H1 (cell line): ENCODE data around the gene DAZAP1. TPM values are rescaled to one million over a fixed set of nuclear protein-coding genes. Genes with fewer than 3 reads are reported as not detected.

Experiments
- CTCF ChIA-PET: fragments of 300-600 bp; sonication (Branson Sonifier 250); formaldehyde crosslinking; loops from one replicate; lab custom pipeline; 2021; ENCODE audit not compliant: partially characterized antibody; lab: Charles Lee
- POLR2A ChIA-PET: fragments of 300-600 bp; sonication (Branson Sonifier 250); formaldehyde crosslinking; loops from one replicate; lab custom pipeline; 2021; ENCODE audit warnings: inconsistent platforms; ENCODE audit not compliant: partially characterized antibody; lab: Charles Lee
- DNase-seq, 2 experiments: peaks; one replicate each; pipeline versions ENCODE4 v3.0.0 to v3.0.0-alpha.2; 2010 to 2022; ENCODE audit warnings: low spot score in 2 of 2, low read depth in 1 of 2, mixed read lengths in 1 of 2
- FAIRE-seq: peaks from 2 replicates; lab custom pipeline; 2011; peaks lifted over from hg19 to GRCh38; lab: Jason Lieb, UNC
- H2AFZ ChIP-seq: 2 replicates; pipeline ENCODE4 v1.8.1; 2012; ENCODE audit warnings: low read length, inconsistent platforms
- H2AK5ac ChIP-seq: 2 replicates; pipeline ENCODE4 v1.6.1; 2013; ENCODE audit warnings: low read depth, low read length
- H2BK120ac ChIP-seq: replicated peaks from 2 replicates; pipeline ENCODE3; 2013; ENCODE audit warnings: low read depth, low read length, inconsistent platforms
- H2BK12ac ChIP-seq: 2 replicates; pipeline ENCODE4 v1.6.1; 2013; ENCODE audit warnings: low read depth, low read length
- H2BK15ac ChIP-seq: 2 replicates; pipeline ENCODE4 v1.6.1; 2013; ENCODE audit warnings: low read length
- H2BK20ac ChIP-seq: 2 replicates; pipeline ENCODE4 v1.6.1; 2013; ENCODE audit warnings: low read length
- H2BK5ac ChIP-seq: 2 replicates; pipeline ENCODE4 v1.6.1; 2013; ENCODE audit warnings: low read depth, low read length
- H3K14ac ChIP-seq: 2 replicates; pipeline ENCODE4 v1.6.1; 2013; ENCODE audit warnings: inconsistent platforms; ENCODE audit not compliant: insufficient read length
- H3K18ac ChIP-seq: 2 replicates; pipeline ENCODE4 v1.6.1; 2013; ENCODE audit warnings: low read length; ENCODE audit errors: extremely low read depth
- H3K23ac ChIP-seq: 2 replicates; pipeline ENCODE4 v1.6.1; 2013; ENCODE audit warnings: inconsistent platforms; ENCODE audit not compliant: insufficient read length
- H3K23me2 ChIP-seq: 2 replicates; pipeline ENCODE4 v1.6.1; 2013; ENCODE audit warnings: low read depth, low read length
- H3K27ac ChIP-seq: 2 replicates; pipeline ENCODE4 v1.6.1; 2011; ENCODE audit warnings: low read depth, low read length, inconsistent platforms
- H3K27me3 ChIP-seq, 4 experiments: replicated peaks in 1 of 4; 1 replicate in 1 of 4; 2 replicates in 3 of 4; pipeline versions ENCODE4 v1.6.1 to v1.8.1; 2011 to 2013; ENCODE audit warnings: low read length in 3 of 4, mild to moderate bottlenecking in 3 of 4, inconsistent platforms in 2 of 4, mixed read lengths in 2 of 4, moderate library complexity in 1 of 4; ENCODE audit not compliant: control insufficient read depth in 3 of 4, insufficient read depth in 3 of 4; ENCODE audit errors: extremely low read depth in 1 of 4
- H3K36me3 ChIP-seq, 4 experiments: 2 replicates each; pipeline versions ENCODE4 v1.6.1 to v1.8.1; 2011 to 2013; ENCODE audit warnings: mild to moderate bottlenecking in 4 of 4, low read length in 3 of 4, moderate library complexity in 2 of 4, control low read depth in 1 of 4, inconsistent platforms in 1 of 4; ENCODE audit not compliant: insufficient read depth in 4 of 4, control insufficient read depth in 2 of 4
- H3K4ac ChIP-seq: replicated peaks from 2 replicates; pipeline ENCODE3; 2013; ENCODE audit warnings: low read length, low read depth, mixed read lengths, inconsistent platforms; ENCODE audit not compliant: insufficient read length
- H3K4me1 ChIP-seq, 4 experiments: replicated peaks in 1 of 4; 1 replicate in 1 of 4; 2 replicates in 3 of 4; pipeline versions ENCODE4 v1.6.1 to v1.8.1; 2011 to 2013; ENCODE audit warnings: low read length in 3 of 4, inconsistent platforms in 2 of 4, mixed read lengths in 1 of 4; ENCODE audit not compliant: insufficient read depth in 4 of 4, control insufficient read depth in 3 of 4
- H3K4me2 ChIP-seq, 2 experiments: 2 replicates each; pipeline versions ENCODE4 v1.6.1 to v1.8.1; 2011 to 2013; ENCODE audit warnings: low read depth in 2 of 2, low read length in 2 of 2, control low read depth in 1 of 2, inconsistent platforms in 1 of 2, mild to moderate bottlenecking in 1 of 2; ENCODE audit not compliant: insufficient read depth in 1 of 2
- H3K4me3 ChIP-seq, 4 experiments: fragments of 200-600, 300-600 bp in 1 of 4; sonication (generic), shearing (Covaris generic), sonication (Bioruptor Twin) in 1 of 4; 2 replicates each; pipeline versions ENCODE4 v1.5.1 to v1.8.1; 2011 to 2016; ENCODE audit warnings: low read length in 4 of 4, low read depth in 3 of 4, control low read depth in 2 of 4, inconsistent platforms in 2 of 4, mild to moderate bottlenecking in 2 of 4, mixed read lengths in 1 of 4, moderate library complexity in 1 of 4; ENCODE audit not compliant: insufficient read depth in 2 of 4; ENCODE audit errors: extremely low read depth in 1 of 4
- H3K56ac ChIP-seq: replicated peaks from 2 replicates; pipeline ENCODE3; 2013; ENCODE audit warnings: low read depth, mild to moderate bottlenecking, mixed read lengths, low read length, inconsistent platforms; ENCODE audit not compliant: insufficient read length
- H3K79me1 ChIP-seq: 2 replicates; pipeline ENCODE4 v1.6.1; 2013; ENCODE audit warnings: low read depth, low read length, control low read depth
- H3K79me2 ChIP-seq, 2 experiments: 2 replicates each; pipeline versions ENCODE4 v1.6.1 to v1.8.1; 2012 to 2013; ENCODE audit warnings: low read length in 2 of 2, mild to moderate bottlenecking in 2 of 2, inconsistent platforms in 1 of 2; ENCODE audit not compliant: insufficient read depth in 2 of 2, control insufficient read depth in 1 of 2
- H3K9ac ChIP-seq, 4 experiments: replicated peaks in 1 of 4; 1 replicate in 1 of 4; 2 replicates in 3 of 4; pipeline versions ENCODE4 v1.6.1 to v1.8.1; 2011 to 2013; ENCODE audit warnings: low read depth in 3 of 4, low read length in 3 of 4, control low read depth in 2 of 4, mild to moderate bottlenecking in 2 of 4, moderate library complexity in 2 of 4, inconsistent platforms in 1 of 4; ENCODE audit errors: extremely low read depth in 1 of 4
- H3K9me3 ChIP-seq, 2 experiments: 2 replicates each; pipeline versions ENCODE4 v1.6.1 to v1.8.1; 2012 to 2013; ENCODE audit warnings: mild to moderate bottlenecking in 2 of 2, moderate library complexity in 2 of 2, control low read depth in 1 of 2, inconsistent platforms in 1 of 2, low read depth in 1 of 2, low read length in 1 of 2, mixed read lengths in 1 of 2; ENCODE audit not compliant: insufficient read depth in 2 of 2
- H4K20me1 ChIP-seq, 2 experiments: replicated peaks in 1 of 2; 2 replicates each; pipeline versions ENCODE3 to v1.8.1; 2011 to 2013; ENCODE audit warnings: inconsistent platforms in 2 of 2, low read length in 2 of 2, mild to moderate bottlenecking in 1 of 2; ENCODE audit not compliant: insufficient read depth in 2 of 2, control insufficient read depth in 1 of 2
- H4K5ac ChIP-seq: 2 replicates; pipeline ENCODE4 v1.6.1; 2013; ENCODE audit warnings: low read length, low read depth, mixed read lengths, inconsistent platforms; ENCODE audit not compliant: insufficient read length
- H4K8ac ChIP-seq: 2 replicates; pipeline ENCODE4 v1.8.0; 2013; ENCODE audit warnings: mild to moderate bottlenecking, moderate library complexity, low read length, inconsistent platforms; ENCODE audit not compliant: insufficient read depth; ENCODE audit errors: extremely low read depth
- H4K91ac ChIP-seq: replicated peaks from 2 replicates; pipeline ENCODE3; 2013; ENCODE audit warnings: low read length, mixed read lengths, inconsistent platforms; ENCODE audit not compliant: insufficient read length
- BACH1 ChIP-seq: IDR thresholded peaks from 2 replicates; pipeline ENCODE4 v1.6.1; 2012; ENCODE audit warnings: low read length, improper control_type of control experiment
- BCL11A ChIP-seq, 2 experiments: IDR thresholded peaks; one replicate each; pipeline ENCODE4 v1.6.1; 2011; ENCODE audit warnings: low read depth in 2 of 2, low read length in 2 of 2, mild to moderate bottlenecking in 2 of 2
- CTBP2 ChIP-seq: IDR thresholded peaks from 2 replicates; pipeline ENCODE4 v1.7.0; 2011; ENCODE audit warnings: borderline replicate concordance, mild to moderate bottlenecking, moderate library complexity, mixed read lengths, low read length; ENCODE audit not compliant: insufficient read depth, insufficient read length
- FOSL1 ChIP-seq: IDR thresholded peaks from 2 replicates; pipeline ENCODE4 v1.6.1; 2011; ENCODE audit warnings: mild to moderate bottlenecking, low read depth, low read length, moderate library complexity; ENCODE audit not compliant: insufficient read depth
- GABPA ChIP-seq: IDR thresholded peaks from 2 replicates; pipeline ENCODE4 v1.6.1; 2011; ENCODE audit warnings: mild to moderate bottlenecking, low read length, moderate library complexity, borderline replicate concordance; ENCODE audit not compliant: insufficient read depth
- GTF2F1 ChIP-seq: IDR thresholded peaks from 2 replicates; pipeline ENCODE4 v1.6.1; 2012; ENCODE audit warnings: low read depth, low read length, improper control_type of control experiment, borderline replicate concordance
- MAX ChIP-seq: IDR thresholded peaks from 2 replicates; pipeline ENCODE4 v1.6.1; 2012; ENCODE audit warnings: inconsistent platforms
- SP4 ChIP-seq: IDR thresholded peaks from 2 replicates; pipeline ENCODE4 v1.6.1; 2012; ENCODE audit warnings: low read length, inconsistent platforms
- TCF12 ChIP-seq: IDR thresholded peaks from 2 replicates; pipeline ENCODE4 v1.6.1; 2011; ENCODE audit warnings: low read depth, mild to moderate bottlenecking, low read length
- YY1 ChIP-seq: IDR thresholded peaks from 2 replicates; pipeline ENCODE4 v1.6.1; 2011; ENCODE audit warnings: low read depth, mild to moderate bottlenecking, low read length
- WGBS, 2 experiments: shearing (Covaris generic) in 1 of 2; methylation state at CpG; one replicate each; pipeline versions ENCODE4 v1.1.6 to v1.1.7; 2013 to 2015; ENCODE audit warnings: low lambda C conversion rate in 2 of 2, mixed read lengths in 2 of 2, inconsistent platforms in 1 of 2, low coverage in 1 of 2, missing lambda C conversion rate in 1 of 2; ENCODE audit not compliant: insufficient replicate concordance in 2 of 2, insufficient coverage in 1 of 2, insufficient read length in 1 of 2; ENCODE audit errors: extremely low coverage in 1 of 2, missing lambda C conversion rate in 1 of 2; 5-methylcytosine and 5-hydroxymethylcytosine counted together
- polyA plus RNA-seq, 7 experiments: library from polyadenylated mRNA; depleted of rRNA in 3 of 7; stranded (reverse) in 5 of 7; unstranded in 2 of 7; fragments of >200 nt in 5 of 7; fragments of 200-250 nt in 2 of 7; gene quantifications; 1 replicate in 5 of 7; 2 replicates in 1 of 7; 4 replicates in 1 of 7; pipeline versions ENCODE4 v1.2.1 to v1.2.3, GENCODE V29; 2011 to 2013; ENCODE audit warnings: missing spikeins in 2 of 7, mixed read lengths in 2 of 7
- total RNA-seq: library from RNA; stranded (reverse); fragmentation: NEBNext Ultra II Directional; extraction: Animal tissue kit (Norgen Biotek cat#: 25700); gene quantifications from 2 replicates; pipeline ENCODE4 v1.2.1, GENCODE V29; 2021
- TF ChIP-seq, protein P1 (sequence below): IDR thresholded peaks from 2 replicates; pipeline ENCODE4 v1.6.1; 2011; ENCODE audit warnings: low read depth, mild to moderate bottlenecking, low read length; ENCODE audit not compliant: insufficient read depth

DAZAP1 gene
- total and polyA plus RNA-seq, 2 of the 8 experiments (the other 6 are each of a cell fraction or from before 2014, with no cell fraction given) = 79.6 to 341 TPM

DNA sequence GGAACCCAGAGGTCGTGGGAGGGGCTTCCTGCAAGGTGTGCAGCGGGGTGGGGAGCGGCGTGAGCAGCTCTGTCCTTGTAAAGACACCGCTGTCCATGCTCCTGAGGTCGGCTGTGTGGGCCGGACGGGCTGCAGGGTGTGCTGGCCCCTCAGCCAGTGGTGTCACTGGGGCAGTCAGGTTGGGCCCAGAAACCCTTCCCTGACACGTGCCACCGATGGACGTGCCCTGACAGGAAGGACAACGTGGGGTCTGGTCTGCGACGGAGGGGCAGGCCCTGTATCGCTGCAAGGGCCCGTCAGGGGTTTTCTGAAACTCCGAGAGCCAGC is 26.6 kb downstream of the DAZAP1 start:
- no peak overlapping the region; the same call in 1 of the 2 replicates for H3K27ac ChIP-seq

More for the DNA sequence above, 26.6 kb downstream of the DAZAP1 start:
- Histone ChIP-seq H3K4me3 (no peak overlapping the region), H3K4ac (no peak overlapping the region), H2BK15ac (no peak overlapping the region), H4K91ac (no peak overlapping the region), H4K5ac (no peak overlapping the region), H3K56ac (no peak overlapping the region), H3K79me1 (0 out of 2 replicates have a peak, but pooled peaks cover 2% of the 10 kb centered on the region), H3K4me1 (no peaks in the 10 kb centered on the region), H3K27me3 (no peaks in the 10 kb centered on the region), H2AK5ac (no peak overlapping the region), H2BK12ac (no peak overlapping the region), H3K23ac (no peak overlapping the region), H4K8ac (no peak overlapping the region), H3K79me2 (peaks cover under 1 to 7% of the 10 kb centered on the region in 2 experiments; a peak in 3 of 4 replicates), H3K14ac (no peak overlapping the region), H3K23me2 (no peaks in the 10 kb centered on the region), H3K9ac (no peak overlapping the region; a peak in 1 of 7 replicates), H3K36me3 (peaks cover 23 to 49% (median 41%) of the 10 kb centered on the region in 4 experiments; a peak in 7 of 8 replicates), H3K4me2 (no peak overlapping the region), H2BK120ac (no peak overlapping the region), H2BK20ac (no peak overlapping the region), H2AFZ (no peak overlapping the region), H3K18ac (no peak overlapping the region), H2BK5ac (no peak overlapping the region), H4K20me1 (peaks cover 13 to 23% of the 10 kb centered on the region in 2 experiments), H3K9me3 (no peaks in the 10 kb centered on the region)
- 92% methylated on average over 17 of the region's 17 CpGs; no CpG with 5 or more reads in 1 of the 2 experiments for WGBS, 2 experiments
- FAIRE-seq (no peak), DNase-seq (no peak)
- POLR2A ChIA-PET = interaction anchor here (2.7 kb wide), 1 partner anchor 12 kb away, joined by 12 read pairs; no protein-coding TSS in a partner anchor
- no peak for TF ChIP-seq BCL11A (IDR thresholded peaks at IDR 0.05; ENCODE audit: low read depth in 2 of 2, low read length in 2 of 2)
- no peak for TF ChIP-seq GTF2F1
- TF ChIP-seq, protein P1, sequence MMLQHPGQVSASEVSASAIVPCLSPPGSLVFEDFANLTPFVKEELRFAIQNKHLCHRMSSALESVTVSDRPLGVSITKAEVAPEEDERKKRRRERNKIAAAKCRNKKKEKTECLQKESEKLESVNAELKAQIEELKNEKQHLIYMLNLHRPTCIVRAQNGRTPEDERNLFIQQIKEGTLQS = no peak
- TF ChIP-seq GABPA = no peak
- TF ChIP-seq CTBP2 = no peak
- TF ChIP-seq YY1 = no peak
- no peak for TF ChIP-seq MAX
- no peak for TF ChIP-seq FOSL1
- TF ChIP-seq TCF12 = no peak
- no peak for TF ChIP-seq SP4
- TF ChIP-seq BACH1 = no peak
- CTCF ChIA-PET = no interaction called here
